HT1080 (cell line): ENCODE measurements around the gene CD82. TPM values are rescaled to one million over a fixed set of nuclear protein-coding genes. Genes with fewer than 3 reads are reported as not detected.
A peak's percentile ranks its signal among the peaks of the same experiment; 100 is the strongest.

Experiments used
- DNase-seq: peaks from one replicate; pipeline ENCODE4 v3.0.0-alpha.2; 2015; ENCODE audit warnings: low read depth
- total RNA-seq: library from RNA; depleted of rRNA; stranded (reverse); fragments of >200 nt; shearing (Covaris generic); gene quantifications from 2 replicates; pipeline ENCODE4 v1.2.3, GENCODE V29; 2014

Gene CD82
- total RNA-seq, 1 experiment from 2014 or later = 41.9 TPM

DNA sequence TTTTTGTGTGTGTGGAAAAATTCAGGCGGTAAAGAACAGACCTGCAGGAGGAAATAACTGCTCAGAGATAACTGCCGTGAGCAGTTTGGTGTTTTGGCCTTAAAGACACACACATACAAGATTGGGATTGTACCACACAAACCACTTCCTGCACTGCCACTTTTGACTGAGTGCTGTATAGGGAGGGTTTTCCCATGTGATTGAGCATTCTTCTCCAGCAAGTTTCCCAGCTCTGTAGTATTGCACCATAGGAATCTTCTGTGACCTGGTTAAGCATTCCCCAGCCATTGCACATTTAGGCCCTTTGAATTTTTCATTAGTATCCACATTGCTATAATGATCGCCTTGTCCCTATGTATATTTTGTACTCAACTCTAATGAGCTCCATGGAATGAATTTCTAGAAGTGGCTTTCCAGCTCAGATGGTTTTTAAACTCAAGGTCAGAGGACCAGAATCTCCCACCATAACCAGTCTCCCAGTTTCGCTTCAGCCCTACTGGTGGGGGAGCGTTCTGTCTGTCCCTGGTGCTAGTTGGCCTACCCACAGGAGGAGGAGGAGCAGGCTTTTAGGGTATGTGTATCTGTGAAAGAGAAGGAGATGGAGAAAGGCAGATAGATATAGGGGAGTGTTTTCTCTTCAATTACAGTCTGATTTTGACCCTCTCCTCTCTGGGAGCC, 9.3 kb downstream of the CD82 start:
- peak; percentile 93 for DNase-seq

DNA sequence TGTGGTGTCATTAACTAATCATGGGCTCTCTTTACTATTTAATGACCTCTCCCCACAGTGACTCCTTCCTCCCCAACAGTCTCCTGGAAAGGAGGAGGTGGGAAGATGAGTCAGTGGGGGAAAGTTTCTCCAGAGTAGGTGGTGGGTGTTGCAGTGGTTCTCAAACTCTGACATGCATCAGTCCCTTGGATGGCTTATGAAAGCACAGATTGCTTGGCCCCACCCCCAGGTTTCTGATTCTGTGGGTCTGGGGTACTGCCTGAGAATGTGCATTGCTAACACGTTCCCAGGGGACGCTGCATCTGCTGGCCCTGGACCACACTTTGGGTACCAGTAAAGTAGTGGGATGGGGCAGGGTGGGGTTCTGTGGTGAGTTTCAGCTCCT, 9.8 kb downstream of the CD82 start:
- DNase-seq = peak; percentile 79

DNA sequence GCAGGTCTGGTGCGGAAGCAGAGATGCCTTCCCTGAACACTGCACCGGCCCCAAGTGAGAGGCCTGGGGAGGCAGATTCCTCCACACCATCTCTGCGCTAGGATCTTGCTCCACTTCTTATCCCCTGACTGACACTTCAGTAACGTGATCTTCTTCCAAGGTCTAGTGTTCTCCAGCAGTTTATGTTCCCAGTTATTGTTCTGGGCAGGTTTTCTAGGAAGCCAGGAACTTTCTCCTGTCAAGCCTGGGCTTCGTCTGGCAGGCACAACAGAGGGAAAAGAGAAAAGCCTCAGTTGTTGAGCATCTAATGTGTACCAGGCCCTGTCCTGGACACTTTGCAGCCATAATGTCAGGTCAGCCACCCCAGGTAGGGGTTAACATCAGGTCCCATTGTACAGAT, 10.5 kb downstream of the CD82 start:
- no peak for DNase-seq

GRCh38 chr11:44576656-44577055, 11.2 kb downstream of the CD82 start:
- DNase-seq = no peak

- DNase-seq = no peak
These were observed 11.9 kb downstream of the CD82 start for GRCh38 chr11:44577231-44577830.

DNA sequence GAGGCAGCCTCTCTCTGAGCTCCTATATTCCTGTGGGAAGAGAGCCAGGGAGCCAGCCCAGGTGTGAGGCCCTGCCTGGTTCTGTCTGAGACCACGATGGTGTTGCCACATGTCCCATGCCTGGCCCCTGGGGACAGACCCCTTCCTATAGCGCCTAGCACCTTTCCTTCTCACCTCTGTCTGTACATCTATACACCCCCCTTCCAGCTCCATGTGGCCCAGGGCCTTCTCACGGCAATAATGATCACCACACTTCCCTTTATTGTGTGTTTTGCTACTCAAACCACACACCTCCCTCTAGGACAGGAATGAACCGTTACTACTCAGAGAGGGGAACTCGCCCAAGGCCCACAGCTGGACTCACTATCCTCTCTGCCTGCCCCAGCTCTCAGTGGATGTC, 12.8 kb downstream of the CD82 start:
- no peak for DNase-seq

DNA sequence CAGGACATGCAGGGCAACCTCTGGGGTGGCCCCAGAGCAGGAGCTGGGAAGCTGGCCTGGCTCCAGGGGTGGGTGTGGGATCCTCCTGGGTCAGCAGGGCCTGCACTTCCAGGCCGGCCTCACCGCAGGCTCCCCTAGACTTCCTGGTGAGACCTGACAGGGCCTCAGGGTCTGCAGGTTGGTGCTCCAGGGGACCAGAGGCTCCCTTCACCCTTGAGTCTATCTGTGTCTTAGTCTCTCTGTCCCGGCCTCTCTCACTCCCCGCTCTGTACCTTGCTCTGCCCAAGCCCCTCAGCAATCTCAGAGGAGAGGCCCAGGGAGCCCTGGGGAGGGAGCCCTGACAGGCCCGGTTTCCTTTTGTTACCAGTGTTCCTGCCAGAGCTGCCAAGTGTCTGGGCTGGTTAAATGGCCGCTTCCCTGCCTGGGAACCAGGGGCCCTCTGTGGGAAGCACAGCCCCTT, 13.9 kb downstream of the CD82 start:
- no peak for DNase-seq

DNA sequence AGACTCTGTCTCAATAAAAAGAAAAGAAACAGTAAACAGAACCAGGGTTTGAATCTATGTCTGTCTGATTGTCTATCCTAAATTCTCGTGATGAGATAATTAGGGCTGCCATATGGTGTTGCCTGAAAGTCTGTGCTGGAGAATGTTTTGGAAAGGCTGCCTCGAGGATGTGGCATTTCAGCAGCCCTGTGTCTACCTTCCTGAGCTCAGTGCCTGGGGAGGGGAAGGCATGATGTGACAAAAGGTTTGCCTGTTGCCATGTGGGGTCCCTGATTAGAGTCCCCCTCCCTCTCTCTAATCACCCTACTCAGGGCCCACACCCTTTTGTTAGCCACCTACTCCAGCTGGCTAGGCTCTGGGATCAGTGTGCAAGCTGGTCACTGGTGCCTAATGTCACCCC, 15.2 kb downstream of the CD82 start:
- DNase-seq = no peak

GRCh38 chr11:44581246-44581645, 15.8 kb downstream of the CD82 start:
- no peak for DNase-seq

DNA sequence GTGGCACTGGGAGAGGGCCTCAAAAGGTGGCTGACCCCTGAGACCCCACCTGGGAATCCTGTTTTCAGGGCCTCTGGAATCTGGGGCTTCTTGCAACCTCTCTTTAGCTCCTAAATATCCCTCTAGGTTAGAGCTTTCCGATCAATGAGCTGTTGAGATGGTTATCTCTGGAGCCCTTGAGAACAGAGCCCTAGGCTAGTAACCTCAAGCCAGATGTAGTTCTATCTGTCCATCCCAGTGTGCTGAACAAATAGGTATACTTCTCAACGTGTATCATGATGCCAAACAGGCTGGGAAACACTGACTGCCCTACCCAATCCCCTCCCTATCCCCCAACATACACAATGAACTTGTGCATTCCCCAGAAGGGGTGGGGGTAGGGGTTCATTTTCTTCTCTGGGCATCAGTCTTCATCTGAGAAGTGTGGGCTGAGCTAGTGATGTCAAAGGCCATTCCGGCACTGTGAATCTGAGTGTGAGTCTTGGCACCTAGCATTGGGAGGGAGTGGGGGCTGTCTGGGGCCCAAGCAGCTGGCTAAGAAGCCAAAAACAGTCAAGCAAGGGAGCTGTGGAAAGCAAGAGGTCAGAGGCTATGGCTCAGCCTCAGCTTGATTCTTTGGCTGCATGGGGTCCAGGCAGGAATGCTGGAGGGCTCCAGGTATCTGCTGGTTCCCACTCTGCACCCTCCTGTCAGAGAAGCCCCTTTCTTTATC, 17.3 kb downstream of the CD82 start:
- no peak for DNase-seq

GRCh38 chr11:44583353-44583669, 17.8 kb downstream of the CD82 start:
- no peak for DNase-seq

DNA sequence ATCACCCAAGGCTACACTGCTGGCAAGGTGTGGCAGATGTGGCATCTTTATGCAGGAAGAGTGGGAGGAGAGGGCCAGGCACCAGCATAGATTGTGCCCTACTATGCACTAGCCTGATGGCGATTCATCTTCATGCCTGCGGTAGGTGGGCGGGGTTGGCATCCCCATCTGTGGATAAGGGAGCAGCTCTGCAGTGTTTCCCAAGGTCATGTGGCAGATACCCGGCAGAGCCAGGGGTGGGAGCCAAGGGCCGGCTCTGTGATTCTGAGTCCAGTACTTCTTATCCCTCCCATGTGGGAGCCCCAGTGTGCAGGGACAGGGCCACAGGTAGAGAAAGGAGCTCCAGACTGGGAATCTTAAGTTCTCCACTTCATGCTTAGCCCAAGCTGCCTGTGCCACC, 20.0 kb downstream of the CD82 start:
- no peak for DNase-seq

GRCh38 chr11:44589301-44589700, 23.8 kb downstream of the CD82 start:
- no peak for DNase-seq

- no peak for DNase-seq
These were observed 25.3 kb downstream of the CD82 start for GRCh38 chr11:44590769-44591168.

- DNase-seq = no peak
These were observed 26.1 kb downstream of the CD82 start for GRCh38 chr11:44591557-44591956.

- no peak for DNase-seq
These were observed 26.9 kb downstream of the CD82 start for GRCh38 chr11:44592125-44592940.

DNA sequence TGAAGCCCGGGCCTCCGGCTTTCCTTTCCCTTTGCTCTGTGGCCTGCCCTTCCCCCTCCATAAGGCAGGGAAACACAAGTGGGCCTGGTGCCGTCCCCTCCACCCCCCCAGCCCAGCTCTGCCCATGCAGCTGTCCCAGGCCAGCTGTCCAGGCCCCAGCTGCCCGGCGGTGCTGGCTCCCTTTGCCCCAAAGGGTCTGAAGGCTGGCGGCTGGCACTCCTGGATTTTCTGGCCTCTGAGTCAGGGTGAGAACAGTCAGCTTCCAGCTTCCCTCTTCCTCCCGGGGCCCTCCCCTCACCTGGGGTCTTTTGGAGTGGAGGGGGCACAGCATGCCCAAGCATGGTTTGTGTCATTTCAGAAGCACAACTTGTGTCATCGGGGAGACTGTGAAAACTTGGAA, 27.8 kb downstream of the CD82 start:
- no peak for DNase-seq

- no peak for DNase-seq
These were observed 29.5 kb downstream of the CD82 start for GRCh38 chr11:44595006-44595405.

- no peak for DNase-seq
These were observed 30.5 kb downstream of the CD82 start for GRCh38 chr11:44595964-44596381.

- DNase-seq = no peak
These were observed 31.2 kb downstream of the CD82 start for GRCh38 chr11:44596525-44597276.

DNA sequence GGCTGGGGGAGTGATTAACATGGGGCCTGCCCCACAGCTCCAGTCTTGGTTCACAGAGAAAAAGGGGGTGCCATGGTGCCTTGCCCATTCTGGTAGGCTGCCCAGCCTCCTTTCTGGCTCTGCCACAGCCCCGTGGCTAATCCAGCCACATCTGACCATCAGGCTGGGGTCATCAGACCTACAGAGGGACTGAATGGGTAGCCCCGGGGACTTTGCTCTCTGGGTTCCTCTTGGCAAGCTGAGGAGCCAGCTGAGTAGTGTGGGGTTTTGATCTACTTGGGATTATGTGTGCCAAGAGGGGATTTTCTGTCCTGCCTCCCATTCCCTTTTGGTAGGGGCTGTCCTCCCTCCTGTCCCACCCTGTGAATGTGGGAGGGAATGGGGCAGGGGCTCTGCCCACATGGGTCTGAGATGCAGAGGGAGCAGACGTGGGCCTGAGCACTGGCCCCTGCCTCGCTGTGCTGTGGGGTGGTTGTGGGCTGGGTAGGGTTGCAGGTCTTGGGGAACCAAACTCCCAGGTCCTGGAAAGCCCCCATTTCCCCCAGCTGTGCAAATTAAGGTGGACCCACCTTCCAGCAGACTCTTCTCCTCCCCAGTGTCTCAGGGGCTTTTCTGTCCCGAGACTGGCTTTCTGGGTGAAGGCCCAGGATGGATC, 32.0 kb downstream of the CD82 start:
- DNase-seq = no peak
